B cell (primary cell): ENCODE results near the gene ZNF662.

ENCODE experiments used
- EZH2 ChIP-seq: IDR thresholded peaks from 2 replicates; pipeline ENCODE4 v1.6.1; 2012; ENCODE audit warnings: borderline replicate concordance, low read depth, mild to moderate bottlenecking, moderate library complexity, low read length; ENCODE audit not compliant: insufficient read depth, poor library complexity, severe bottlenecking
- TF ChIP-seq, protein P1 (sequence below): fragments of 200-600 bp; IDR thresholded peaks from one replicate; pipeline ENCODE4 v1.8.0; 2022; ENCODE audit warnings: antibody characterized with exemption, mild to moderate bottlenecking

DNA sequence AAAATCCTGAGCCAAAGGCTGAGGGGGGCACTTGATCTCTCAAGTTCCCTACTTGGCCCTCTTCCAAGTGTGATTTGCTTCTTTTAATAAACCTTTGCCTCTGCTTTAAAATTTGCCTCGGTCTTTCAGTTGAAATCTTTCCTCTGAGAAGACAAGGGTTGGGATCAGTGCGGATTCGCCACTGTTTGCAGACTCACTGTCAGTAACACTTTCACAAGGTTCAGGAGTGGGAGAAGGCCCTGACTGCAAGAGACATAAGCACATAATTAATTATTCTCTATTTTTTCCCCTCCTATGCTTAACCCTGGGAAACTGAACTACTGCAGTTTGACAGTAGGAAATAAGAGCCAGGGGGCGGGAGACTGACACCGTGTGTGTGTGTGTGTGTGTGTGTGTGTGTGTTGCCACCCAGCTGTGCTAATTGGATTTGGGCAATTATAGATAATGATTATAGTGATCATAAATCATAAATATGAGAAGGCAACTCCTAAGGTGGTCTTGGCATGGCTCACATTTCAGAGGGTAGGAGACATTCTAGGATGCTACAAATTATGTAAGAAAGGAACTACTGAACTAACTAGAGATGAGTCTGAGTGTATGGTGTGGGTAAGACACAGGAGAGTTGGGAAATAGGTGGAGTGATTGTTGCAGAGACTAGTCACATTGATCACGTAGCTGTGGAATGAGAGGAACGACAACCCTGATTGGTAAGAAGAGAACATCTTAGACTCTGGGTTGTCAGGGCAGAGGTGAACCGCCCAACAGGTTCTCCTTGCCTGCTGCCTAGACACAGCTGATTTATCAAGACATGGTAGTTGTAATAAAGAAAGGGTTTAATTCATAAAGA lies 5.5 kb upstream of the ZNF662 start:
- TF ChIP-seq, protein P1, sequence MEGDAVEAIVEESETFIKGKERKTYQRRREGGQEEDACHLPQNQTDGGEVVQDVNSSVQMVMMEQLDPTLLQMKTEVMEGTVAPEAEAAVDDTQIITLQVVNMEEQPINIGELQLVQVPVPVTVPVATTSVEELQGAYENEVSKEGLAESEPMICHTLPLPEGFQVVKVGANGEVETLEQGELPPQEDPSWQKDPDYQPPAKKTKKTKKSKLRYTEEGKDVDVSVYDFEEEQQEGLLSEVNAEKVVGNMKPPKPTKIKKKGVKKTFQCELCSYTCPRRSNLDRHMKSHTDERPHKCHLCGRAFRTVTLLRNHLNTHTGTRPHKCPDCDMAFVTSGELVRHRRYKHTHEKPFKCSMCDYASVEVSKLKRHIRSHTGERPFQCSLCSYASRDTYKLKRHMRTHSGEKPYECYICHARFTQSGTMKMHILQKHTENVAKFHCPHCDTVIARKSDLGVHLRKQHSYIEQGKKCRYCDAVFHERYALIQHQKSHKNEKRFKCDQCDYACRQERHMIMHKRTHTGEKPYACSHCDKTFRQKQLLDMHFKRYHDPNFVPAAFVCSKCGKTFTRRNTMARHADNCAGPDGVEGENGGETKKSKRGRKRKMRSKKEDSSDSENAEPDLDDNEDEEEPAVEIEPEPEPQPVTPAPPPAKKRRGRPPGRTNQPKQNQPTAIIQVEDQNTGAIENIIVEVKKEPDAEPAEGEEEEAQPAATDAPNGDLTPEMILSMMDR, result no peak
- TF ChIP-seq EZH2, result no peak
